ENCODE data around the gene NR2F6.
"Not testable (repeated sequence)": the region's sequence is repeated elsewhere in the genome, so short reads cannot be mapped to it uniquely, and the experiment has no call there.

The NR2F6 gene

GRCh38 chr19:17192751-17193150 lies 53.0 kb downstream of the NR2F6 start:
- Mint-ChIP-seq H3K4me1 (ENCODE audit: low read depth) (no peaks in the 10 kb centered on the region), H3K4me3 (no peak overlapping the region), H3K27me3 (no peaks in the 10 kb centered on the region), H3K36me3 (peaks cover 5% of the 10 kb centered on the region), H3K27ac (no peak overlapping the region), H3K9me3 (ENCODE audit: low read depth) (no peaks in the 10 kb centered on the region)

GRCh38 chr19:17191736-17192135 lies 54.0 kb downstream of the NR2F6 start:
- H3K36me3 Mint-ChIP-seq; H3K9me3 Mint-ChIP-seq (ENCODE audit: low read depth); H3K4me1 Mint-ChIP-seq (ENCODE audit: low read depth); H3K27me3 Mint-ChIP-seq; H3K4me3 Mint-ChIP-seq; H3K27ac Mint-ChIP-seq: not testable (repeated sequence)

- no peaks in the 10 kb centered on the region for H3K9me3 Mint-ChIP-seq (ENCODE audit: low read depth)
- H3K27ac Mint-ChIP-seq = no peak overlapping the region
- peaks cover 21% of the 10 kb centered on the region for H3K4me1 Mint-ChIP-seq (ENCODE audit: low read depth)
- H3K27me3 Mint-ChIP-seq = no peaks in the 10 kb centered on the region
- H3K36me3 Mint-ChIP-seq = no peaks in the 10 kb centered on the region
- no peak overlapping the region for H3K4me3 Mint-ChIP-seq
Observed at GRCh38 chr19:17185590-17185989, 60.1 kb downstream of the NR2F6 start.

DNA sequence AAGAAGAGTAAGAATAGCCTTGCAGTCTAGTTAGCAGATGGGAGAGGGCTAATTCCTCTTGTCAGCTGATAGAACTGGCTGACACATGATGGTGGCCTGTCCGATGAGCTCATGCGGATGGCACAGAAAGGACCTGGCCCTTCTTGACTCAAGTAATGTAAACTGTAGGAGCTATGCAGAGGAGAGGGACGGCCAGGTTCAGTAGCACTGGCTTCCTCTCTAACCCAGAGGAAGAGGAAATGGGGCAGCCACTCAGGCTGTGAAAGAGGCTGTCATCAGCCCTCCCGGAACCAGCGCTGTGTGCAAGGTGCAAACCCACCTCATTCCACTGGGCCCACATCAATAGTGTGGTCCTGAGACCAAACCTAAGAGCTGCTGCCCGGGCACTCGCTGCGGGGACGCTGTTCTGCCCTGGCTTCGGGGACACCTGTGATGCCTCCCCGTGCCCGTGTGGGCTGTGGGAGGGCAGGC lies 61.3 kb downstream of the NR2F6 start:
- H3K27ac Mint-ChIP-seq = peak overlapping the region; percentile 98

DNA sequence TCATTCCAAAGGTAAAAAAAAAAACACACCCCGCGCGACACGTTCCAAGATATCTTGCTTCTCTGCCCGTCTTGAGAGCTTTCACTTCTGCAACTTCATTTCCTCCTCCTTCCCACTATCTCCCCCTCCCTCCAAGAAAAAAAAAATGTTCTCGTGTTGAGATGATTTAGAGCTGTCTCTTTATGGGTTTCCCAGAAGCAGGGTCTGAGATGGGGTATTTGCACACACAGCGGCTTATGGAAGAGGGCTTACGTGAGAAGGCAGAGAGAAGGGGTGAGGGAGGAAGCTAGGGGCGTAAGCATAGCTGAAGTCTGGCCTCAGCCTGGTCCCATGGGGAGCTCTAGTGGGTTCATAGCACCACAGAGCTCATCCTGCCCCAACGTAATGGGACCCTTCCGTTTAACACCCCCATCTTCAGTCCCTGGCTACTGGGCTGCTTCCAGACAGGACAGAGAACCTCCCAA lies 61.8 kb downstream of the NR2F6 start:
- Mint-ChIP-seq H3K27ac (peak overlapping the region; percentile 98), H3K36me3 (no peaks in the 10 kb centered on the region), H3K4me1 (ENCODE audit: low read depth) (peaks cover 21% of the 10 kb centered on the region), H3K27me3 (no peaks in the 10 kb centered on the region), H3K4me3 (peak overlapping the region; percentile 83), H3K9me3 (ENCODE audit: low read depth) (no peaks in the 10 kb centered on the region)

More for the DNA sequence above, 61.3 kb downstream of the NR2F6 start:
- peaks cover 21% of the 10 kb centered on the region for H3K4me1 Mint-ChIP-seq (ENCODE audit: low read depth)
- H3K36me3 Mint-ChIP-seq = no peaks in the 10 kb centered on the region
- no peaks in the 10 kb centered on the region for H3K27me3 Mint-ChIP-seq
- H3K9me3 Mint-ChIP-seq (ENCODE audit: low read depth) = no peaks in the 10 kb centered on the region
- peak overlapping the region; percentile 83 for H3K4me3 Mint-ChIP-seq

GRCh38 chr19:17183271-17183761 lies 62.4 kb downstream of the NR2F6 start:
- no peaks in the 10 kb centered on the region for H3K27me3 Mint-ChIP-seq
- H3K9me3 Mint-ChIP-seq (ENCODE audit: low read depth) = no peaks in the 10 kb centered on the region
- H3K36me3 Mint-ChIP-seq = no peaks in the 10 kb centered on the region

More at GRCh38 chr19:17183271-17183761, 62.4 kb downstream of the NR2F6 start:
- peaks cover 21% of the 10 kb centered on the region for H3K4me1 Mint-ChIP-seq (ENCODE audit: low read depth)
- peak overlapping the region; percentile 83 for H3K4me3 Mint-ChIP-seq
- H3K27ac Mint-ChIP-seq = peak overlapping the region; percentile 98
